Right lobe of liver (tissue), 6 donors: ENCODE data around the gene MAP7. TPM values are rescaled to one million over a fixed set of nuclear protein-coding genes. Genes with fewer than 3 reads are reported as not detected.
"Not testable (repeated sequence)": the region's sequence is repeated elsewhere in the genome, so short reads cannot be mapped to it uniquely, and the experiment has no call there.

Experiments
- ATAC-seq, 4 donors: fragments of 200-7000 bp; cut with Tn5 transposase; one replicate each; pipeline ENCODE4 v1.9.1; 2020; ENCODE audit warnings: mild to moderate bottlenecking in 4 of 4, moderate library complexity in 4 of 4
- DNase-seq, 3 donors: peaks; one replicate each; pipeline ENCODE4 v3.0.0-alpha.2; 2020
- H3K27ac ChIP-seq, 3 donors: fragments of 200-600 bp; one replicate each; pipeline ENCODE4 v1.8.0; 2022
- H3K27me3 ChIP-seq, 2 donors: fragments of 200-600 bp; one replicate each; pipeline ENCODE4 v1.8.0; 2022
- H3K36me3 ChIP-seq, 4 donors: fragments of 200-600 bp; sonication (generic) in 1 of 4; one replicate each; pipeline versions ENCODE4 v1.5.1 to v1.8.0; 2017 to 2022; ENCODE audit warnings: control low read depth in 1 of 4
- H3K4me1 ChIP-seq, 4 donors: fragments of 200-600 bp; sonication (generic) in 1 of 4; one replicate each; pipeline versions ENCODE4 v1.5.1 to v1.8.0; 2017 to 2022; ENCODE audit warnings: control low read depth in 1 of 4
- H3K4me3 ChIP-seq, 3 donors: fragments of 200-600 bp; one replicate each; pipeline ENCODE4 v1.8.0; 2022
- H3K9me3 ChIP-seq, 4 donors: fragments of 200-600 bp; sonication (generic) in 1 of 4; one replicate each; pipeline versions ENCODE4 v1.5.1 to v1.8.0; 2017 to 2022; ENCODE audit warnings: control low read depth in 1 of 4
- CTCF ChIP-seq, 4 donors: fragments of 200-600 bp in 3 of 4; fragments of 450-650 bp in 1 of 4; IDR thresholded peaks; one replicate each; pipeline versions ENCODE4 v1.5.1 to v1.8.0; 2016 to 2022; ENCODE audit warnings: antibody characterized with exemption in 4 of 4, mild to moderate bottlenecking in 2 of 4
- POLR2A ChIP-seq: fragments of 450-650 bp; IDR thresholded peaks from one replicate; pipeline ENCODE4 v1.6.1; 2017; ENCODE audit warnings: antibody characterized with exemption, mild to moderate bottlenecking
- WGBS: methylation state at CpG from one replicate; pipeline ENCODE4 v1.1.6; 2018; ENCODE audit warnings: low coverage, low lambda C conversion rate; ENCODE audit not compliant: insufficient coverage; ENCODE audit errors: missing lambda C conversion rate; 5-methylcytosine and 5-hydroxymethylcytosine counted together
- intact Hi-C, 2 donors: fragments of 100-400 bp; cut with DNase I; formaldehyde crosslinking; loops; one replicate each; pipeline versions ENCODE4 v1.11.2 to v1.14.1; 2022
- total RNA-seq, 6 experiments: library from RNA; depleted of rRNA in 2 of 6; stranded (reverse); fragments of >200 nt in 2 of 6; fragmentation: NEBNext Ultra II Directional in 3 of 6; extraction: Animal tissue kit (Norgen Biotek cat#: 25700) in 3 of 6; gene quantifications; one replicate each; pipeline versions ENCODE4 v1.1.0 to v1.2.4, GENCODE V29; 2016 to 2023
- donor health status: DM: no; HTN: yes; CAD: no.
- donor health status: DM: no; HTN: no; CAD: no.
- donor health status: DM: no; HTN: no; CAD: no.
- donor health status: DM: no; HTN: yes; CAD: no.
- donor health status: DM: no; HTN: yes; CAD: no.

Gene MAP7
- total RNA-seq, 6 experiments from 2014 or later: 14.8 to 20.9 (median 17.9) TPM

DNA sequence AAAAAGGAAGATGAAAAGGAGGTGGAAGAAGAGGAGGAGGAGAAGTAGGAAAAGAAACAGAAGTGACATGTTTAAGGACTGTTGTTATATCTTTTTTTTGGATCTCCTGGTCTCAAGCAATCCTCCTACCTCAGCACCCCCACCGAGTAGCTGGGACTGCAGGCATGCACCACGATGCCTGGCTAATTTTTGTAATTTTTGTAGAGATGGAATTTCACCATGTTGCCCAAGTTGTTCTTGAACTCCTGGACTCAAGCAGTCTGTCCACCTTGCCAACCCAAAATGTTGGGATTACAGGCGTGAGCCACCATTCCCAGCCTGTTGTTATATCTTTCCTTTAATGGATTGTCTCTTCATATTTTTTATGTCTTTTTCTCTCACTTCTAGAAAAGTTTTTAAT, 241.1 kb downstream of the MAP7 start:
- intact Hi-C loops: no loop called here
- no peaks in the 10 kb centered on the region for H3K4me1 ChIP-seq
- WGBS: 72% methylated on average over 3 of the region's 3 CpGs
- TF ChIP-seq POLR2A (no peak), CTCF (IDR thresholded peaks at IDR 0.05) (no peak)
- H3K9me3 ChIP-seq: no peaks in the 10 kb centered on the region
- no peak overlapping the region for H3K27ac ChIP-seq
- H3K36me3 ChIP-seq: no peaks in the 10 kb centered on the region
- no peak overlapping the region for H3K4me3 ChIP-seq
- H3K27me3 ChIP-seq: no peaks in the 10 kb centered on the region
- DNase-seq: no peak
- no peak for ATAC-seq

DNA sequence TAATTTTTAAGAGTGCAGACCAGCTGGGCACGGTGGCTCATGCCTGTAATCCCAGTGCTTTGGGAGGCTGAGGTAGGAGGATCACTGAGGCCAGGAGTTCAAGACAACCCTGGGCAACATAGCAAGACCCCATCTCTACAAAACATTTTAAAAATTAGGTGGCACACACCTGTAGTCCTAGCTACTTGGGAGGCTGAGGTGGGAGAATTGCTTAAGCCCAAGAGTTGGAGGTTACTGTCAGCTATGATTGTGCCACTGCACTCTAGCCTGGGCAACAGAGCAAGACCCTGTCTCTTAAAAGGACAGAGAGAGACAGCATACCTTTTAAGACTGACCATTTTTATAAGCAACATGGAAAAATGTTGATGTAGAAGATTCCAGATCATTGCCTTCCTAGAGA, 241.8 kb downstream of the MAP7 start:
- H3K4me3 ChIP-seq, H3K27me3 ChIP-seq, ATAC-seq, H3K27ac ChIP-seq, intact Hi-C loops, H3K36me3 ChIP-seq, H3K9me3 ChIP-seq, H3K4me1 ChIP-seq, DNase-seq: not testable (repeated sequence)
- WGBS: 67% methylated on average over 1 of the region's 1 CpG

GRCh38 chr6:136307351-136307750, 242.9 kb downstream of the MAP7 start:
- intact Hi-C loops: no loop called here
- no peaks in the 10 kb centered on the region for H3K36me3 ChIP-seq
- H3K9me3 ChIP-seq: no peaks in the 10 kb centered on the region
- DNase-seq (no peak), ATAC-seq (no peak)
- no peak overlapping the region for H3K4me3 ChIP-seq
- no peak for TF ChIP-seq CTCF (IDR thresholded peaks at IDR 0.05)
- no peak for TF ChIP-seq POLR2A
- no peak overlapping the region for H3K27ac ChIP-seq
- no peaks in the 10 kb centered on the region for H3K4me1 ChIP-seq
- H3K27me3 ChIP-seq: no peaks in the 10 kb centered on the region

DNA sequence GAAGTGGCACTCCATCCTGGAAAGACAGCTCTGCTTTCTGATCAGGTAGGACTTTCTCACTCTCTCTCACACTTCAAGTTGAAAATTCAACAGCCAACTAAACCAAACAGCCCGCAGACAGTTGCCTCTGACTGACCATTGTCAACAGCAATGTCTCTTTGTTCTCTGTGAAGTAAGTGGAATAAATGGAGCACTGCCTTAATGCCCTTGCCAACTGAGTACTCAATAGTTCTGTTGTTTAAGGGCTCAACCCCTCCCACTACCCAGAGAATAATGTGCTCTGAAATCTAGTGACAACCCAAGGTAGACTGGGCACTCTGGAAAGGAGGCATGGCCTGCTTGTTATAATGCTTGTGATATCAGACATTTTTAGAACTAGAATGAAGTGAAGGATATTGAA, 243.8 kb downstream of the MAP7 start:
- intact Hi-C loops: no loop called here
- no peaks in the 10 kb centered on the region for H3K4me1 ChIP-seq
- 71% methylated on average over 1 of the region's 1 CpG for WGBS
- DNase-seq (no peak), ATAC-seq (no peak)
- TF ChIP-seq CTCF (IDR thresholded peaks at IDR 0.05): no peak
- no peak for TF ChIP-seq POLR2A
- no peak overlapping the region for H3K4me3 ChIP-seq
- no peak overlapping the region for H3K27ac ChIP-seq
- H3K9me3 ChIP-seq: no peaks in the 10 kb centered on the region
- no peaks in the 10 kb centered on the region for H3K36me3 ChIP-seq
- no peaks in the 10 kb centered on the region for H3K27me3 ChIP-seq

GRCh38 chr6:136304410-136304809, 245.8 kb downstream of the MAP7 start:
- DNase-seq (no peak), ATAC-seq (no peak)
- 83% methylated on average over 4 of the region's 4 CpGs for WGBS
- Histone ChIP-seq H3K27ac (no peak overlapping the region), H3K9me3 (no peaks in the 10 kb centered on the region), H3K4me3 (no peak overlapping the region), H3K36me3 (no peaks in the 10 kb centered on the region), H3K4me1 (no peaks in the 10 kb centered on the region), H3K27me3 (no peaks in the 10 kb centered on the region)
- intact Hi-C loops: no loop called here
- TF ChIP-seq POLR2A: no peak
- TF ChIP-seq CTCF (IDR thresholded peaks at IDR 0.05): no peak
